ENCODE data around the gene CNP.
"Not testable (repeated sequence)": the region's sequence is repeated elsewhere in the genome, so short reads cannot be mapped to it uniquely, and the experiment has no call there.

The CNP gene

DNA sequence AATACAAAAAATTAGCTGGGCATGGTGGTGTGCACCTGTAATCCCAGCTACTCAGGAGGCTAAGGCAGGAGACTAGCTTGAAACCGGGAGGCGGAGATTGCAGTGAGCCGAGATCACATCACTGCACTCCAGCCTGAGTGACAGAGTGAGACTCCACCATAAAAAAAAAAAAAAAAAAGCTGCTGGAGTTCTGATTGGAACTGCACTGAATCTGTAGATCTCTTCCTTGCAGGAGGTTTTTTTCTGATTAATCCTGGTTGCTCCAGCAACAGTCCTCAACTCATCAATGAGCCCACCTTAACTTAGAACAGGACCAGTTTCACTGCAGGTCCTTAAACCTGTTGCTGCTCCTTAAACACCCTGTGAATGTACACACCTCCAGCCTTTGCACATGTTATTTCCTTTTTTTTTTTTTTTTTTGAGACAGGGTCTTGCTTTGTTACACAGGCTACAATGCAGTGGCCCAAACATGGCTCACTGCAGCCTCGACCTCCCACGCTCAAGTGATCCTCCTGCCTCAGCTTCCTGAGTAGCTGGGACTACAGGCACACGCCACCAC is 37.8 kb upstream of the CNP start:
- Histone ChIP-seq H3K9ac (ENCODE audit: low read depth in 1 of 2, low read length in 2 of 2) (no peak overlapping the region), H3K9me3 (ENCODE audit: control insufficient read depth in 1 of 2, low read length in 2 of 2) (no peaks in the 10 kb centered on the region), H3K4me3 (ENCODE audit: low read depth in 1 of 2, low read length in 2 of 2) (no peak overlapping the region), H3K27ac (ENCODE audit: low read depth, low read length) (no peak overlapping the region), H3K36me3 (ENCODE audit: control insufficient read depth in 1 of 2, insufficient read depth in 2 of 2, low read length in 2 of 2) (no peaks in the 10 kb centered on the region), H3K27me3 (ENCODE audit: control insufficient read depth in 1 of 2, insufficient read depth in 2 of 2, low read length in 2 of 2) (no peaks in the 10 kb centered on the region), H3K4me1 (ENCODE audit: control insufficient read depth in 1 of 2, insufficient read depth in 2 of 2, low read length in 2 of 2) (peaks cover 6 to 12% of the 10 kb centered on the region in 2 donors)

DNA sequence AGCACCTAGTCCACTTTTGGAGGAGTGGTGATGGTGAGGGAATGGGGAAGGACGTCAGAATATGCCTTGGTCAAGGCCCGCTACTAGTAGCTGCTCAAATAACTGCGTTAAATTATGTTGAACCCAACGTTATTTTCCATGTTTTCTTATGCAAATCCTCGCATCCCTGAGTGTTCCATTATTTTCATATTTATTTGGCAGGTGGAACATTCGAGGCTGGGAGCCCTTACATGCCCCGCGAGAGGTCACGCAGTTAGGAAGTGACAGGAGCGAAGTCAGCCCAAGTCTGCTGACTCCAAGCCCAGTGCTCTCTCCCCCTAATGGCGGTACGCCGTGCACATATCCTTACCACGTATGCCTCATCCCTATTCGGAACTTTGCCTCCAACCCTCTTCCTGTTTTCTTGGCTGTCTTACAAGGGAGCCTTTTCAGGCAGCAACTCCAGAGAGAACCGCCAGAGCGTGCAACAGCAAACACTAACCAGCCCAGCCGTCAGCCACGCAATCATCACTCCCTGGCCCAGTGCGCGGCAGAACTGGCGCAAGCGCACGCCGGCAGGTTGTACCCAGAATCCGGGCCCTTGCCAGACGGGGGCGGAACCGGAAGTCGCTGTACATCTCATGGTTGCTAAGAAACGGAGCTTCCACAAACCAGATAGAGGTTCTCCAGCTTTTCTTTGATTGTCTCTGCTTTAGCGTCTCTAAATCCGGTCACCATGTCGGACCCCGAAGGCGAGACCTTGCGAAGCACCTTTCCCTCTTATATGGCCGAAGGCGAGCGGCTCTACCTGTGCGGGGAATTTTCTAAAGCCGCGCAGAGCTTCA is 36.4 kb upstream of the CNP start, which contains the start of gene ODAD4:
Gene ODAD4, plus strand, starts transcription at position 609 of the 824 bp plus-strand sequence. Its CDS starts 107 bp downstream, at position 716.
- Histone ChIP-seq H3K36me3 (ENCODE audit: control insufficient read depth in 1 of 2, insufficient read depth in 2 of 2, low read length in 2 of 2) (no peaks in the 10 kb centered on the region), H3K27ac (ENCODE audit: low read depth, low read length) (peak within 1 kb of the TSS; percentile 22), H3K27me3 (ENCODE audit: control insufficient read depth in 1 of 2, insufficient read depth in 2 of 2, low read length in 2 of 2) (no peaks in the 10 kb centered on the region), H3K9me3 (ENCODE audit: control insufficient read depth in 1 of 2, low read length in 2 of 2) (no peaks in the 10 kb centered on the region), H3K4me1 (ENCODE audit: control insufficient read depth in 1 of 2, insufficient read depth in 2 of 2, low read length in 2 of 2) (peaks cover 6 to 12% of the 10 kb centered on the region in 2 donors), H3K9ac (ENCODE audit: low read depth in 1 of 2, low read length in 2 of 2) (peak within 1 kb of the TSS; percentile 67 to 79), H3K4me3 (ENCODE audit: low read depth in 1 of 2, low read length in 2 of 2) (peak within 1 kb of the TSS; percentile 79 to 83)

DNA sequence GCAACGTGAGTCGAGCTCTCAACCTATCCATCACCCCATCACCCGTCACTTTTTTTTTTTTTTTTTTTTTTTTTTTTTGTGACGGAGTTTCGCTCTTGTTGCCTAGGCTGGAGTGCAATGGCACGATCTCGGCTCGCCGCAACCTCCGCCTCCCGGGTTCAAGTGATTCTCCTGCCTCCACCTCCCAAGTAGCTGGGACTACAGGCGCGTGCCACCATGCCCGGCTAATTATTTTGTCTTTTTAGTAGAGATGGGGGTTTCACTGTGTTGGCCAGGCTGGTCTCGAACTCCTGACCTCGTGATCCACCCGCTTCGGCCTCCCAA is 35.8 kb upstream of the CNP start:
- not testable (repeated sequence) for H3K9me3 ChIP-seq (ENCODE audit: control insufficient read depth in 1 of 2, low read length in 2 of 2); H3K27ac ChIP-seq (ENCODE audit: low read depth, low read length); H3K27me3 ChIP-seq (ENCODE audit: control insufficient read depth in 1 of 2, insufficient read depth in 2 of 2, low read length in 2 of 2); H3K36me3 ChIP-seq (ENCODE audit: control insufficient read depth in 1 of 2, insufficient read depth in 2 of 2, low read length in 2 of 2); H3K9ac ChIP-seq (ENCODE audit: low read depth in 1 of 2, low read length in 2 of 2)
- Histone ChIP-seq H3K4me3 (ENCODE audit: low read depth in 1 of 2, low read length in 2 of 2) (peak overlapping the region; percentile 79 to 83), H3K4me1 (ENCODE audit: control insufficient read depth in 1 of 2, insufficient read depth in 2 of 2, low read length in 2 of 2) (peaks cover 6 to 12% of the 10 kb centered on the region in 2 donors)

DNA sequence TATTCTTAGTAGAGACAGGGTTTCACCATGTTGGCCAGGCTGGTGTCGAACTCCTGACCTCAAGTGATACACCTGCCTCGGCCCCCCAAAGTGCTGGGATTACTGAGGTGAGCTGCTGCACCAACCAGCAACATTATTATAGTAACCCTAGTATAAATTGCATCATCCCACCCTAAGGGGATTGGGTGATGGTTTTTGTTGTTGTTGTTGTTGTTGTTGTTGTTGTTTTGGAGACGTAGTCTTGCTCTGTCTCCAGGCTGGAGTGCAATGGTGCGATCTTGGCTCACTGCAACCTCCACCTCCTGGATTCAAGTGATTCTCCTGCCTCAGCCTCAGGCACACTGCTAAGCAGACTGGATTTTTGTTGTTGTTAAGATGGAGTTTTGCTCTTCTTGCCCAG is 34.9 kb upstream of the CNP start:
- not testable (repeated sequence) for H3K27ac ChIP-seq (ENCODE audit: low read depth, low read length); H3K4me3 ChIP-seq (ENCODE audit: low read depth in 1 of 2, low read length in 2 of 2); H3K9ac ChIP-seq (ENCODE audit: low read depth in 1 of 2, low read length in 2 of 2); H3K9me3 ChIP-seq (ENCODE audit: control insufficient read depth in 1 of 2, low read length in 2 of 2); H3K27me3 ChIP-seq (ENCODE audit: control insufficient read depth in 1 of 2, insufficient read depth in 2 of 2, low read length in 2 of 2); H3K36me3 ChIP-seq (ENCODE audit: control insufficient read depth in 1 of 2, insufficient read depth in 2 of 2, low read length in 2 of 2)
- peaks cover 6 to 12% of the 10 kb centered on the region in 2 donors for H3K4me1 ChIP-seq (ENCODE audit: control insufficient read depth in 1 of 2, insufficient read depth in 2 of 2, low read length in 2 of 2)

DNA sequence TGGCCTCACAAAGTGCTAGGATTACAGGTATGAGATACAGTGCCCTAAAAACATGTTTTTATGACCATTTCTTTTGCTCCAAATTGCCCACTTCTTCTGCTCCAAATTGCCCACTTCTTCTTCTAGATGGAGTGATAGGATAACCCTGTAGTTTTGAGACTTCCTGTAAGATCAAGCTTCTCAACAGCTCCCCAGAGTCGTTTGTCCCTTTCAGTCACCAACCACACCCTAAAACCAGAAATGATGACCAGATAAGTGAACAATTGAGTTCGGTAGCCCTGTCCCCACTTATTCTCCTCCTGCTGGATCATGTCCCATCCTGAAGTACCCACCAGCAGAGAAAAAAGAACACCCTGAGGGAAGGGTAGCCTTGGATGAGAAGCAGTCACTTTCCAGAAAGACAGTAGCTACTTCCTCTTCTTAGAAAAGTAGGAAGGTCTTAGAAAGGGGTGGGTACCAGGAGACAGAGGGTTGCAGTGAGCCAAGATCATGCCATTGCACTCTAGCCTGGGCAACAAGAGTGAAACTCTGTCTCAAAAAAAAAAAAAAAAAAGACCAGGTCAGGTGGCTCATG is 33.7 kb upstream of the CNP start:
- Histone ChIP-seq H3K27ac (ENCODE audit: low read depth, low read length) (no peak overlapping the region), H3K9me3 (ENCODE audit: control insufficient read depth in 1 of 2, low read length in 2 of 2) (no peaks in the 10 kb centered on the region), H3K4me1 (ENCODE audit: control insufficient read depth in 1 of 2, insufficient read depth in 2 of 2, low read length in 2 of 2) (peaks cover 6 to 12% of the 10 kb centered on the region in 2 donors), H3K27me3 (ENCODE audit: control insufficient read depth in 1 of 2, insufficient read depth in 2 of 2, low read length in 2 of 2) (no peaks in the 10 kb centered on the region), H3K9ac (ENCODE audit: low read depth in 1 of 2, low read length in 2 of 2) (no peak overlapping the region), H3K36me3 (ENCODE audit: control insufficient read depth in 1 of 2, insufficient read depth in 2 of 2, low read length in 2 of 2) (no peaks in the 10 kb centered on the region), H3K4me3 (ENCODE audit: low read depth in 1 of 2, low read length in 2 of 2) (no peak overlapping the region)

DNA sequence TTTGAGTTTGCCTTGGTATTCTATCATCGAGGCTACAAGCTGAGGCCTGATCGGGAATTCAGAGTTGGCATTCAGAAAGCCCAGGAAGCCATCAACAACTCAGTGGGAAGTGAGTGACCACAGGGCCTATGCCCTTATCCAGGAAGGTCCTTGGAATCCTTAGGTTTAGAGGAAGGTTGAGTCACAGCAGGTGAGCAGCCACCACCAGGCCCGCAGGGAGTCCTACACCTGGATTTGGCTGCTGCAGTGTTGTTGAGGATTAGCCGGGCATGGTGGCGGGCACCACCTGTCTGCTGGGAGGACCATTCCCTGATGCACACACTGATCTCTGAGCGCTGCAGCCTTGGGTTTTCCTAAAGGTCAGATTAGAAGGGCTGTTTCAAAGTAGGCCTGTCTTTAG is 31.0 kb upstream of the CNP start:
- no peak overlapping the region for H3K27ac ChIP-seq (ENCODE audit: low read depth, low read length)
- H3K4me1 ChIP-seq (ENCODE audit: control insufficient read depth in 1 of 2, insufficient read depth in 2 of 2, low read length in 2 of 2) = no peaks in the 10 kb centered on the region
- H3K9me3 ChIP-seq (ENCODE audit: control insufficient read depth in 1 of 2, low read length in 2 of 2) = no peaks in the 10 kb centered on the region
- no peaks in the 10 kb centered on the region for H3K36me3 ChIP-seq (ENCODE audit: control insufficient read depth in 1 of 2, insufficient read depth in 2 of 2, low read length in 2 of 2)
- no peak overlapping the region for H3K4me3 ChIP-seq (ENCODE audit: low read depth in 1 of 2, low read length in 2 of 2)
- H3K27me3 ChIP-seq (ENCODE audit: control insufficient read depth in 1 of 2, insufficient read depth in 2 of 2, low read length in 2 of 2) = no peaks in the 10 kb centered on the region
- no peak overlapping the region for H3K9ac ChIP-seq (ENCODE audit: low read depth in 1 of 2, low read length in 2 of 2)

DNA sequence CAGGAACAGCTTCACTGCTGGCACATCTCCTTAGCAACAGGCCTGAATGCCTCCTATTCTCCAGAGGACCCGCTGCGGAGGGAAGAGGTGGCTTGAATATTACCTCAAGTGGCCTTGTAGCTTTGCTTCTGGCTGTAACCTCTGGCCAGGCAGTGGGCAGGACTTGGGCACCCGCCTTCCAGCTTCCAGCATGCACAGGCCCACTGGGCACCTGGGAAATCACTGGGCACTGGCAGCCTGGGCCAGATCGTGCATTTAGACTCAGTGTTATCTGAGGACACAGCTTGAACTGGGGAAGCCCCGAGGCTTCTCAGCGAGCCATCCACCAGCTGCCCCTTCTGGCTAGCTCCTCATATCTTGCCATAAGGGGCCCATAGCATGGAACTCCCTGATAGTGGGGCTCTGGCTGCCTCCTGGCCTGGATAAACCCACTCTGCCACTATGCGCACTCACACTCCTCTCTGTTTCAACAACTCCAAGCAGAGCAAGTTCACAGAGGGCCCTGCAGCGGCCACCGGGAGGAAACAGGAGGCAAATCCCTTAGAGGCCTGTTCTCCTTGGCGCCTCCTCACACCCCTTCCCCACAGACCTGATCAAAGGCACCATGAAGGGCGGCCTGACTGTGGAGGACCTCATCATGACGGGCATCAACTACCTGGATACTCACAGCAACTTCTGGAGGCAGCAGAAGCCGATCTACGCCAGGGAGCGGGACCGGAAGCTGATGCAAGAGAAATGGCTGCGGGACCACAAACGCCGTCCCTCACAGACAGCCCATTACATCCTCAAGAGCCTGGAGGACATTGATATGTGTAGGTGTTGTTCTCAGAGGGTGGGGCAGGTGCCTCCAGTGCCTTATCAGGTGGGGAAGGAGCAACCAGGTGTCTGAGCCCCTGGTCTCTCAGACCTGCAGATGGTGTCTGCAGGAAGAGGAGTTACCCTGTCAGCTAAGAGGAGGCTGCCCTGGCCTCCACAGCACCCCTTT is 28.3 kb upstream of the CNP start:
- H3K27me3 ChIP-seq (ENCODE audit: control insufficient read depth in 1 of 2, insufficient read depth in 2 of 2, low read length in 2 of 2) = no peaks in the 10 kb centered on the region
- H3K27ac ChIP-seq (ENCODE audit: low read depth, low read length) = no peak overlapping the region
- H3K9me3 ChIP-seq (ENCODE audit: control insufficient read depth in 1 of 2, low read length in 2 of 2) = no peaks in the 10 kb centered on the region
- no peaks in the 10 kb centered on the region for H3K4me1 ChIP-seq (ENCODE audit: control insufficient read depth in 1 of 2, insufficient read depth in 2 of 2, low read length in 2 of 2)
- no peaks in the 10 kb centered on the region for H3K36me3 ChIP-seq (ENCODE audit: control insufficient read depth in 1 of 2, insufficient read depth in 2 of 2, low read length in 2 of 2)
- no peak overlapping the region for H3K4me3 ChIP-seq (ENCODE audit: low read depth in 1 of 2, low read length in 2 of 2)
- H3K9ac ChIP-seq (ENCODE audit: low read depth in 1 of 2, low read length in 2 of 2) = no peak overlapping the region

DNA sequence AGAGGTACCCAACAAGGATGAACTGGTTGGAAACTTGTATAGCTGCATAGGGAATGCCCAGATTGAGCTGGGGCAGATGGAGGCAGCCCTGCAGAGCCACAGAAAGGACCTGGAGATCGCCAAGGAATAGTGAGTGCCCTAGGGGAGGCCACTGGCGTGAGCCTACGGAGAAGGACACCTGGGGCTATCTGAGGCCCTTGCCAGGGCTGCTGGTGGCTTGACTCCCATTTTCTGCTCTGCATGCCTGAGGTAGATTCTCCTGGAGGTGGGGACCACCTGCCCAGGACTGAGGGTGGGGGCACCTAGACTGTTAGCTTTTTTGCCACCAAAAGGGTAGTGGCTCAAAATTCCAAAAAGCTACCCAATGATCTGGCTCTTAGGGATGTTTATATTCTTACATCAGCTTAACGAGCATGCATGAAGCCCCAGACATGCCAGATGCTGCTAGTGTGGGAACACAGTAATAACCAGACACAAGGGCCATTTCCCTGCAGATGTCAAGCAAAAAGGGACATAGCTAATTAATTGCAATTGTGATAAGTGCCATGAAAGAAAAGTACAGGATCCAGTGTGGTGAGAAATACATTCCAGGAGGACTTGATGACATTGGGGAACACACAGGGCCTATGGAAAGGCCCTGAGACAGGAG is 27.4 kb upstream of the CNP start:
- Histone ChIP-seq H3K27me3 (ENCODE audit: control insufficient read depth in 1 of 2, insufficient read depth in 2 of 2, low read length in 2 of 2) (no peaks in the 10 kb centered on the region), H3K9ac (ENCODE audit: low read depth in 1 of 2, low read length in 2 of 2) (no peak overlapping the region), H3K4me3 (ENCODE audit: low read depth in 1 of 2, low read length in 2 of 2) (no peak overlapping the region), H3K4me1 (ENCODE audit: control insufficient read depth in 1 of 2, insufficient read depth in 2 of 2, low read length in 2 of 2) (no peaks in the 10 kb centered on the region), H3K27ac (ENCODE audit: low read depth, low read length) (no peak overlapping the region), H3K36me3 (ENCODE audit: control insufficient read depth in 1 of 2, insufficient read depth in 2 of 2, low read length in 2 of 2) (no peaks in the 10 kb centered on the region), H3K9me3 (ENCODE audit: control insufficient read depth in 1 of 2, low read length in 2 of 2) (no peaks in the 10 kb centered on the region)

DNA sequence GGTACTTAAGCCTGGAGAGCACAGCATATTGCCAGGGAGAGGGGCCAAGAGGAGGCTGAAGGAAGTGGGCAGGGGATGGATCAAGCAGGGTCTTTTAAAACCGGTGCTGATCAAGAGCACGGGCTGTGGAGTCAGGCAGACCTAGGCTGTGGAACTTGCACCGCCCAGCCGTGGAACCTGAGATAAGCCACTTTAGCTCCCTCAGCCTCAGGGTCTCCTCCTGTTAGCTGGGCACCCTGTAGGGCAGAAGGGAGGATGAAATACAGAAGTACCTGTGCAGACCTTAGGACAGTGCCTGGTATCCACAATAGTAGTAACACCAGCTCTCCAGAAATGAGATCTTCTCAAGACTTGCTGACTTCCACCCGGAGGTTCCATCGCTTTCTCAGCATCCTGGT is 26.9 kb upstream of the CNP start:
- Histone ChIP-seq H3K4me3 (ENCODE audit: low read depth in 1 of 2, low read length in 2 of 2) (no peak overlapping the region), H3K4me1 (ENCODE audit: control insufficient read depth in 1 of 2, insufficient read depth in 2 of 2, low read length in 2 of 2) (no peaks in the 10 kb centered on the region), H3K36me3 (ENCODE audit: control insufficient read depth in 1 of 2, insufficient read depth in 2 of 2, low read length in 2 of 2) (no peaks in the 10 kb centered on the region), H3K9me3 (ENCODE audit: control insufficient read depth in 1 of 2, low read length in 2 of 2) (no peaks in the 10 kb centered on the region), H3K27ac (ENCODE audit: low read depth, low read length) (no peak overlapping the region), H3K27me3 (ENCODE audit: control insufficient read depth in 1 of 2, insufficient read depth in 2 of 2, low read length in 2 of 2) (no peaks in the 10 kb centered on the region), H3K9ac (ENCODE audit: low read depth in 1 of 2, low read length in 2 of 2) (no peak overlapping the region)
